Ishikawa (cell line): ENCODE data around the gene AMFR.

Source experiments
- CEBPB ChIP-seq: IDR thresholded peaks from 2 replicates; pipeline ENCODE4 v1.6.1; 2012
- CREB1 ChIP-seq: IDR thresholded peaks from 2 replicates; pipeline ENCODE4 v1.6.1; 2012; ENCODE audit warnings: low read depth
- EGR1 ChIP-seq: IDR thresholded peaks from 2 replicates; pipeline ENCODE4 v1.6.1; 2012
- EP300 ChIP-seq: IDR thresholded peaks from 2 replicates; pipeline ENCODE4 v1.6.1; 2012; ENCODE audit warnings: borderline replicate concordance
- FOXM1 ChIP-seq: IDR thresholded peaks from 2 replicates; pipeline ENCODE4 v1.6.1; 2012; ENCODE audit warnings: low read depth, borderline replicate concordance
- MAX ChIP-seq: IDR thresholded peaks from 2 replicates; pipeline ENCODE4 v1.6.1; 2012
- NFIC ChIP-seq: IDR thresholded peaks from 2 replicates; pipeline ENCODE4 v1.6.1; 2012
- RAD21 ChIP-seq: IDR thresholded peaks from 2 replicates; pipeline ENCODE4 v1.6.1; 2012; ENCODE audit warnings: low read depth
- TAF1 ChIP-seq: IDR thresholded peaks from 2 replicates; pipeline ENCODE4 v1.6.1; 2012; ENCODE audit warnings: low read depth, mild to moderate bottlenecking
- TCF12 ChIP-seq: IDR thresholded peaks from 2 replicates; pipeline ENCODE4 v1.6.1; 2012; ENCODE audit warnings: low read depth
- TEAD4 ChIP-seq: IDR thresholded peaks from 2 replicates; pipeline ENCODE4 v1.6.1; 2012
- USF1 ChIP-seq: IDR thresholded peaks from 2 replicates; pipeline ENCODE4 v1.6.1; 2012
- YY1 ChIP-seq: IDR thresholded peaks from 2 replicates; pipeline ENCODE4 v1.6.1; 2012; ENCODE audit warnings: low read depth
- ZBTB7A ChIP-seq: IDR thresholded peaks from 2 replicates; pipeline ENCODE4 v1.6.1; 2012; ENCODE audit warnings: low read depth
- TF ChIP-seq, protein P1 (sequence below): IDR thresholded peaks from 2 replicates; pipeline ENCODE4 v1.6.1; 2012; ENCODE audit warnings: low read depth, mild to moderate bottlenecking

Gene AMFR

DNA sequence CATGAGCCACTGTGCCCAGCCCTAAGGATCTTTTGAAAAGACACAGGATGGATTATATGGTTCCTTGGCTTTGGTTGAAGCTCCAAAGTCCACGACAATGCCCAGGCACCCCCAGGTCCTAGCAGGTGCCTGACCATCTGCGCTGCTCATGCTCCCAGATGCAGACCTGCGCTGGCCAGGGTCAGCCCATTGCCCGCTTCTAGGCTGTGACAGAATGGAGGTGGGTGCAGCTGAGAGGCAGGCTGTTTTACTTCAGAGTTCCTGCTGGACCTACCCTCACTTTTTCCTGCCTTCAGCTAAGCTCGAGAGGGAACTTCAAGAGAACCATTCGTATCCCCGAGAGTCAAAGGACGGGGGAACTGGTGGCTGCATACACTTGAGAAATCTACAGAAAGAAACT lies 60.5 kb downstream of the AMFR start:
- TF ChIP-seq MAX (no peak), TAF1 (no peak), ZBTB7A (no peak), RAD21 (no peak)

- no peak for TF ChIP-seq YY1
- no peak for TF ChIP-seq EP300
- no peak for TF ChIP-seq ZBTB7A
- TF ChIP-seq TEAD4, result no peak
- TF ChIP-seq USF1, result no peak
- TF ChIP-seq MAX, result no peak
- no peak for TF ChIP-seq TAF1
- no peak for TF ChIP-seq CEBPB
- TF ChIP-seq NFIC, result no peak
- no peak for TF ChIP-seq CREB1
- no peak for TF ChIP-seq EGR1
- no peak for TF ChIP-seq FOXM1
- no peak for TF ChIP-seq TCF12
- TF ChIP-seq, protein P1, sequence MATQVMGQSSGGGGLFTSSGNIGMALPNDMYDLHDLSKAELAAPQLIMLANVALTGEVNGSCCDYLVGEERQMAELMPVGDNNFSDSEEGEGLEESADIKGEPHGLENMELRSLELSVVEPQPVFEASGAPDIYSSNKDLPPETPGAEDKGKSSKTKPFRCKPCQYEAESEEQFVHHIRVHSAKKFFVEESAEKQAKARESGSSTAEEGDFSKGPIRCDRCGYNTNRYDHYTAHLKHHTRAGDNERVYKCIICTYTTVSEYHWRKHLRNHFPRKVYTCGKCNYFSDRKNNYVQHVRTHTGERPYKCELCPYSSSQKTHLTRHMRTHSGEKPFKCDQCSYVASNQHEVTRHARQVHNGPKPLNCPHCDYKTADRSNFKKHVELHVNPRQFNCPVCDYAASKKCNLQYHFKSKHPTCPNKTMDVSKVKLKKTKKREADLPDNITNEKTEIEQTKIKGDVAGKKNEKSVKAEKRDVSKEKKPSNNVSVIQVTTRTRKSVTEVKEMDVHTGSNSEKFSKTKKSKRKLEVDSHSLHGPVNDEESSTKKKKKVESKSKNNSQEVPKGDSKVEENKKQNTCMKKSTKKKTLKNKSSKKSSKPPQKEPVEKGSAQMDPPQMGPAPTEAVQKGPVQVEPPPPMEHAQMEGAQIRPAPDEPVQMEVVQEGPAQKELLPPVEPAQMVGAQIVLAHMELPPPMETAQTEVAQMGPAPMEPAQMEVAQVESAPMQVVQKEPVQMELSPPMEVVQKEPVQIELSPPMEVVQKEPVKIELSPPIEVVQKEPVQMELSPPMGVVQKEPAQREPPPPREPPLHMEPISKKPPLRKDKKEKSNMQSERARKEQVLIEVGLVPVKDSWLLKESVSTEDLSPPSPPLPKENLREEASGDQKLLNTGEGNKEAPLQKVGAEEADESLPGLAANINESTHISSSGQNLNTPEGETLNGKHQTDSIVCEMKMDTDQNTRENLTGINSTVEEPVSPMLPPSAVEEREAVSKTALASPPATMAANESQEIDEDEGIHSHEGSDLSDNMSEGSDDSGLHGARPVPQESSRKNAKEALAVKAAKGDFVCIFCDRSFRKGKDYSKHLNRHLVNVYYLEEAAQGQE, result no peak
- no peak for TF ChIP-seq RAD21
Measured at GRCh38 chr16:56363781-56364565, 61.4 kb downstream of the AMFR start.

DNA sequence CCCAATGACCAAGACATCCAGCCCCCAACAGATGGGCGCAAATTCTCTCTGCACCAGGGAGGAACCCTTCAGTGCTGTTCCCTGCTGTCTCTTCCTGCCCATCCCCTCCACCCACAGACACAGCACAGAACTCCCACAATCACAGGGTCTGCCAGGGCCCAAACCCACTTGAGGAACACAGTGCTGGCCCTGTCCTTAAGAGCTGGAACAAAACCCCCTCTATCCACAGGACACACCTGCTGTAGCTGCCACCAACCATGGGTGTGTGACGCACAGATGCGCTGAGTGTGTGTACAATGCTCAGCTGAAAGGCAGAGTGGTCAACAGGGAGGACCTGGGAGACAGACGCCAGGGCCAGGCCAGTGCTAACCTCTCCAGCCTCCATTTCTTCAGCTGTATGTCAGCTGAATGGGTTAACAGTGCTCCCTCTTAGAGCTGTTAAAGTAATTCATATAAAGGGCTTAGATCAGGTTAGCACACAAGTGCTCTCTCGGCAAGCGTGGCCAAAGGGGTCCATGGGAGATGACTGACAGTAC lies 62.1 kb downstream of the AMFR start:
- TF ChIP-seq FOXM1, result no peak

DNA sequence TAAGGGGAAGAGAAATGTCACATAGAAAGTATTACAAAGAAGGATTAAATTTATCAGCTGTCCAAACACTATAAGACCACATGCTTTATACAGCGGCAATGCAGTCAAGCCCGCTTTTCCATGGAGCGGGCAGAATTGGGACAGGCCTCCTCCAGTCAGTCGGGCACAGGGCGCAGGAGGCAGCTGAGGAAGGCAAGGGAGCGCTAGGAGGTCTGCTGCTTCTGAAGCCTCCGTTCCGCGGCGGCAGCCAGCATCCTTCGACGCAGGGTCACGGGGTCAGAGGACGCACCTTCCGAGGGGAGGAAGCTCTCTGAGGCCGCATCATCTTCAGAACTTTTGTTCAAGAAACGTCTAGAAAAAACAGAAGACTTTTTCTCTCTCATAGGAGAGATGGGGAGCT lies 62.6 kb downstream of the AMFR start:
- TF ChIP-seq TCF12, result no peak
- TF ChIP-seq CEBPB, result no peak
- no peak for TF ChIP-seq TAF1
- TF ChIP-seq TEAD4, result no peak
- no peak for TF ChIP-seq EGR1
- no peak for TF ChIP-seq NFIC
- no peak for TF ChIP-seq RAD21
- TF ChIP-seq CREB1, result no peak
- no peak for TF ChIP-seq USF1
- TF ChIP-seq, protein P1, result no peak
- TF ChIP-seq FOXM1, result no peak
- TF ChIP-seq YY1, result no peak
- TF ChIP-seq ZBTB7A, result no peak
- TF ChIP-seq MAX, result no peak
- TF ChIP-seq EP300, result no peak

DNA sequence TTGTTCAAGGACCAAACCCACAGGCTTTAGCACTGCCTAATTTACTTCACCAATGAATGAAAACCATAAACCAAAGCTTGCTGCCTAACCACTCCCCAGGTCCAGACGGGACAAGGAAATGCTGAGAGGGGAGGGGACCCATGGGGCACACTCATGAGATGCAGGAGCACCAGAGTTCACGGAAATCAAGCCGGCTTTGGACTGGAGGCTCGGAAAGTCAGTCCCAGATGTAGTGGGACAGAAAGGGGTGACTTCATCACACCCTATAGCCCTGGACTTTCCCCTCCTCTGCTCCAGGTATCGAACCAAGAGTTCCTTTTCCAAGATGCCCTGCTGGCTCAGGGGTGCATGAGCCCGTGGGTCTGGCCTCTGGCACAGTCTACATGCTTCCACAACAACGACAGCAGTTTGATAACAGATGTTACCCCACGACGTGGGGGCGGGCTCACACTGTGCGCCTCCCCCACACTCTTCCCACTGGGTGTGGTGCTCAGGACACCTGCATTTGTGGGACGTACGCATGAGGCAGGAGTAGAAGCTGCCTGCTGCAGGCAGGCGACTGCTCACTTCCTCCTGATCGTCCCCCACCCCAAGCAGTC lies 63.2 kb downstream of the AMFR start:
- TF ChIP-seq MAX (no peak), USF1 (no peak), FOXM1 (no peak), EP300 (no peak), EGR1 (no peak), TAF1 (no peak), TEAD4 (no peak), TCF12 (no peak), RAD21 (no peak), YY1 (no peak), CEBPB (no peak), CREB1 (no peak), NFIC (no peak), ZBTB7A (no peak)
- TF ChIP-seq, protein P1, result no peak
